Muscle of leg (tissue), 11 donors: ENCODE results near the gene SLC39A3. TPM values are rescaled to one million over a fixed set of nuclear protein-coding genes. Genes with fewer than 3 reads are reported as not detected.

Experiments used
- DNase-seq: peaks from one replicate; pipeline ENCODE4 v3.0.0; 2013
- H3K27ac ChIP-seq: one replicate; pipeline ENCODE4 v1.5.1; 2013; ENCODE audit warnings: mild to moderate bottlenecking, low read length, control low read depth
- H3K27me3 ChIP-seq: one replicate; pipeline ENCODE4 v1.6.1; 2013; ENCODE audit warnings: low read length; ENCODE audit not compliant: control insufficient read depth, insufficient read depth
- H3K36me3 ChIP-seq: one replicate; pipeline ENCODE4 v1.6.1; 2013; ENCODE audit warnings: low read length; ENCODE audit not compliant: control insufficient read depth, insufficient read depth
- H3K4me1 ChIP-seq: one replicate; pipeline ENCODE4 v1.6.1; 2013; ENCODE audit warnings: low read length; ENCODE audit not compliant: control insufficient read depth, insufficient read depth
- H3K4me3 ChIP-seq: one replicate; pipeline ENCODE4 v1.5.1; 2013; ENCODE audit warnings: low read length, control low read depth
- H3K9me3 ChIP-seq: replicated peaks from 2 replicates; pipeline ENCODE4 v1.6.1; 2013; ENCODE audit warnings: low read depth, low read length; ENCODE audit not compliant: control insufficient read depth
- WGBS: methylation state at CpG from one replicate; pipeline ENCODE4 v1.1.5; 2013; ENCODE audit warnings: missing lambda C conversion rate; ENCODE audit not compliant: insufficient coverage; 5-methylcytosine and 5-hydroxymethylcytosine counted together
- polyA plus RNA-seq, 8 donors: library from polyadenylated mRNA; unstranded; fragments of 120-200 nt; gene quantifications; one replicate each; pipeline versions ENCODE4 v1.2.1 to v1.2.3, GENCODE V29; 2013; ENCODE audit warnings: inconsistent platforms in 1 of 8, low replicate concordance in 1 of 8; ENCODE audit not compliant: insufficient read length in 8 of 8, insufficient read depth in 1 of 8
- total RNA-seq: library from RNA; stranded (reverse); fragments of 120-200 nt; gene quantifications from one replicate; pipeline ENCODE4 v1.2.4, GENCODE V29; 2013

SLC39A3 gene
- total and polyA plus RNA-seq, 9 donors, result 12.1 to 18.4 (median 15.4) TPM

DNA sequence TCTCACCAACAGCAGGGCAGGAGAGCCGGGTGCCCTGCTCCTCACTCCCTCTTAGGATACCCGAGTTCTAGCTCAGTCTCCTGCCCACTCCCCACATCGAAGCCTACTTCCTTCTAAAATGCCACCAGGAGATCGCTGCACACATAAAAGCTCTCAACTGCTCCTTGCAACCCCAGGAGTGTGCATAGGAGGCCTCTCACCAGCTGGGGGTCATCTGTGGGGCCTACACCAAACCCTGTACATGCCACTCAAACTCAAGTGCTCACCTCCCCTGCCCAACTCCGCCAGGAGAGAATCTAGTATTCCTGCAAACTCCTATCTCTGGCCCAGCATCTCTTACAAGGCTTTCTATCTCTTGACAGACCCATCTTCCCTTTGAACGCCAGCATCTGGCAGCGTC is 40.5 kb upstream of the SLC39A3 start:
- H3K27ac ChIP-seq, result no peak overlapping the region

GRCh38 chr19:2779121-2779740 is 39.4 kb upstream of the SLC39A3 start:
- peak overlapping the region; percentile 77 for H3K27ac ChIP-seq
- H3K27me3 ChIP-seq, result no peaks in the 10 kb centered on the region
- H3K36me3 ChIP-seq, result peaks cover 16% of the 10 kb centered on the region
- no peak overlapping the region for H3K4me3 ChIP-seq
- H3K9me3 ChIP-seq, result no peaks in the 10 kb centered on the region
- no peak for DNase-seq
- H3K4me1 ChIP-seq, result peaks cover 82% of the 10 kb centered on the region
- 71% methylated on average over 7 of the region's 14 CpGs for WGBS

More for the DNA sequence above, 40.5 kb upstream of the SLC39A3 start:
- Histone ChIP-seq H3K9me3 (no peaks in the 10 kb centered on the region), H3K27me3 (no peaks in the 10 kb centered on the region), H3K4me1 (peaks cover 80% of the 10 kb centered on the region), H3K4me3 (no peak overlapping the region), H3K36me3 (peaks cover 16% of the 10 kb centered on the region)
- no peak for DNase-seq
- WGBS, result 86% methylated on average over 7 of the region's 7 CpGs

GRCh38 chr19:2777952-2778683 is 38.3 kb upstream of the SLC39A3 start:
- no peaks in the 10 kb centered on the region for H3K9me3 ChIP-seq
- WGBS, result 83% methylated on average over 3 of the region's 19 CpGs
- peak; percentile 64 for DNase-seq
- peak overlapping the region; percentile 77 for H3K27ac ChIP-seq
- H3K4me1 ChIP-seq, result peaks cover 82% of the 10 kb centered on the region
- no peaks in the 10 kb centered on the region for H3K27me3 ChIP-seq
- peaks cover 16% of the 10 kb centered on the region for H3K36me3 ChIP-seq
- no peak overlapping the region for H3K4me3 ChIP-seq

DNA sequence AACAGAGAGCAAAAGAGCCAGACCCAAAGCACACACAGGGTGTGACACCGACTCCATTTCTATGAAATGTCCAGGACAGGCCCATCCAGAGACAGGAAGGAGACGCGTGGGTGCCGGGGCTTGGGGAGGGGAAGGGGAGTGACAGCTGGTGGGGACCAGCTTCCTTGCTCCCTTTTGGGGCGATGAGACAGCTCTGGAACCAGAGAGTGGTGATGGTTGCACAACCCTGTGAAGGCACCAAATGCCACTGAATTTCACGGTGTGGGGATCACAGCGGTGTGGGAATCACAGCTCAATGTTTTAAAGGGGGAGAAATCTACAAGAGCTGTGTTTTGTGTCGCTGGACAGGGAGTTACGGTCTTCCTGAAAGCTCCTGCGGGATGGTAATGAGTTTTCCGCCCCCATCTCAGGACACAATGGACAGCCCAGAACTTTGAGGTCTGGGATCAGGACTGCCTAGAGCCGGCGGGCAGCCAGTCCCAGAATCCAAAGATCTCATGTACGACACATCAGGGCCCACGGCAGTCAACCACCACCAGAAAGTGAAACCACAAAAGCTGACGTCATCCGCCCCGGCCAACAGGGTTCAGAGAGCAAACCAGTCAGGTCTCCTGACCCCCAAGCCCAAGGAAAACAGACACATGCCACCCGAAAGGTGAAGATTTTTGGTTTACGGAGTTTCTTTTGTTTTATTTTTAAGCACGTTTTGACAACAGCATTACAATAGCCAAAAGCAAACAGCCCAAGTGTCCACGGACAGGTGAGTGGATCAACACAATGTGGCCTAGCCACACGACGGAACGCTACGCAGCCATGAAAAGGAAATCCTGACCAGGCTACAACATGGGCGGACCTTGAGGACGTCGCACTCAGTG is 36.0 kb upstream of the SLC39A3 start:
- H3K4me1 ChIP-seq, result peaks cover 83% of the 10 kb centered on the region
- peak; percentile 44 for DNase-seq
- peak overlapping the region; percentile 8 for H3K4me3 ChIP-seq

DNA sequence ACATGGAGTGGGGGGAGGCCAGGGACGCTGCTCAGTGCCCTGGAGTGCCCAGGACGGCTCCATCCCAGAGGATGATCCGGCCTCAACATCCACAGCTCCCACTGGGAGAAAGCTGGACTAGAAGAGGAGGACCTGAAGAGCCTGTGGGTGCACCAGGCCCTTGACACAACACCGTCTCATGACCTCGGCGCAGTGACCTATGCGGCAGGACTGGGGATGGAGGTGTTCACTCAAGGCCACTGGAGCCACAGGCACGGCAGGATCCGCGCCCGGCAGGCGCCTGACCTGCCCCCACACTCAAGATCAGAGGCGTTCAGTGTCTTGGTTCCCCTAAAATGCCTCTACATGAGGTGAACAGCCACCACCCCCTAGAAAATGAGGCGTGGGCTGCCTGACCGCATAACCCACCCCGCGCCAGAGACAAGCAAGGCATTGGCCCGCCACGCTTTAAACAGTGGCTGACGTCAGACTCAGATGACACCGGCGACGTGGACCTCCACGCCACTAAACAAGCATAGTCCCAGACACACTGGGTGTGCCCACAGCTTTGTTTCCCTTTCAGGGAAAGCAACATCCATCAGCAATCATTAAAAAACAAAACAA is 35.2 kb upstream of the SLC39A3 start:
- WGBS, result 84% methylated on average over 19 of the region's 24 CpGs
- peaks cover 83% of the 10 kb centered on the region for H3K4me1 ChIP-seq
- peaks cover 16% of the 10 kb centered on the region for H3K36me3 ChIP-seq
- H3K27ac ChIP-seq, result peak overlapping the region; percentile 92
- no peak overlapping the region for H3K4me3 ChIP-seq
- H3K9me3 ChIP-seq, result no peaks in the 10 kb centered on the region
- H3K27me3 ChIP-seq, result no peaks in the 10 kb centered on the region
- no peak for DNase-seq

More for the DNA sequence above, 36.0 kb upstream of the SLC39A3 start:
- peaks cover 16% of the 10 kb centered on the region for H3K36me3 ChIP-seq
- H3K9me3 ChIP-seq, result no peaks in the 10 kb centered on the region
- no peaks in the 10 kb centered on the region for H3K27me3 ChIP-seq
- 75% methylated on average over 22 of the region's 29 CpGs for WGBS
- H3K27ac ChIP-seq, result peak overlapping the region; percentile 92

DNA sequence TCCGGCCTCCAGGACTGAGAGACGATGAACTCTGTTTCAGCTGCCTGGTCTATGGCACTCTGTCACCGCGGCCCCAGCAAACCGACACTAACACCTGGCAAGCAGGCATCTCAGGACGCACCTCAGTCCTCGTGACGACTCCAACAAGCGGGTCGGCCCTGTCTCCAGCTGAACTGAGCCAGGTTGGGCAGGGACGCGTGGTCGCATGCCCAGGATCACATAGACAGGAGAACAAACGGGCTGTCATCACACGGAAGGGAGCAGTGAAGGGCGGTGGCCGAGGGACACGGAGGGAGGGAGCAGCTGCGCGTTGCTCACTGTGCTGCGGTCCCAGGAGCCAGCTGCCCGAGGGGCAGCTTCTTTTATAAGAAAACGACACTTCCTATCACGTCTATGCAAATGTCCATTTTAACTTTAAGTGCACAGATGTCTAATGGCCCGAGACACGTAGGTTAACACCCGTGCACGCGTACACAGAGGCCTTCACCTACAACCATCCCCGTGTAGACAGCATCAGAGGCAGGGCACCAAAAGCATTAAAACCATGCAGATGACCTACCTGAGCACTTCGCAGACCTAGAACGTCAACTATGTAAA is 34.4 kb upstream of the SLC39A3 start:
- no peak for DNase-seq
- Histone ChIP-seq H3K4me1 (peaks cover 85% of the 10 kb centered on the region), H3K27ac (peak overlapping the region; percentile 92), H3K27me3 (no peaks in the 10 kb centered on the region), H3K9me3 (no peaks in the 10 kb centered on the region), H3K36me3 (peaks cover 9% of the 10 kb centered on the region), H3K4me3 (peak overlapping the region; percentile 10)
- 81% methylated on average over 32 of the region's 32 CpGs for WGBS

DNA sequence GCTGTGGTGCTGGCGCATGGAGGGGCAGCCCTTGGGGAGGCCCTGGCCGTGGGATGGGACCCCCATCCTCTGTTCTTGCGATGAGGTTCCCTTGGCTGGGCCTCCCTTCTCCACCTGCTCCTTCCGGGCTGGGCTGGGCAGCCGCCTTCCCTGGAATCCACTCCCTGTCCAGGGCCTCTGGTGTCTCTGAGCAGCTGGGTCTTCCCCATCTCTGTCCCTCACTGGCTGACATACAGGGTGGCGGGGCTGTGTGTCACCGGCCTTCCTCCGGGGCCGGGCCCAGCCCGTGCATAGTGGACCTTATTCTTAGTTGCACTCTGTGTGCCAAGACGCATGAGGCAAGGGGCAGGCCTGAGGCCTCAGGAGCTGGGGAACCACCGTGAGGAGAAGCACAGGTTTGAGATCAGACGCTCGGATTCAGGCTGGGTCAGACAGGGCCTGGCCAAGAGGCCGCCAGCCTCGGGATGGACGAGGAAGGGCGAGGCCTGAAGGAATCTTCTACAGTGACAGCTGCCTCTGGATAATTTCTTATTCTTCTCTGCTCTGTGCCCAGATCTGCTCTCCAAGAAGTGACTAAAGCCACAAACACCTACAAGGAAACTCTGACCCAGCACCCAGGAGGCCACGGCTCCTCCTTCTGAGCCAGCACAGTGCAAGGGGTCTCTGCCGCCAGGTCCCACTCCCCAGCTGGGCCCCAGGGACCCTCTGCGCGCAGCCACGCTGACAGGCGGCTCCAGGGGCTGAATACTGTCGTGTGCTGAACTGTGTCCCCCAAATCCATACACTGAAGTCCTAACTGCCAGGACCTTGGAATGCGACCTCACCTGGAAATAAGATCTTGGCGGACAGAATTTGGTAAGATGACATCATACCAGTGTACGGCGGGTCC is 32.2 kb upstream of the SLC39A3 start:
- 49% methylated on average over 26 of the region's 29 CpGs for WGBS
- peaks cover 67% of the 10 kb centered on the region for H3K4me1 ChIP-seq
- peak overlapping the region; percentile 97 for H3K27ac ChIP-seq
- no peaks in the 10 kb centered on the region for H3K9me3 ChIP-seq
- H3K36me3 ChIP-seq, result peaks cover 18% of the 10 kb centered on the region
- DNase-seq, result peak; percentile 76
- no peaks in the 10 kb centered on the region for H3K27me3 ChIP-seq
- peak overlapping the region; percentile 29 for H3K4me3 ChIP-seq

DNA sequence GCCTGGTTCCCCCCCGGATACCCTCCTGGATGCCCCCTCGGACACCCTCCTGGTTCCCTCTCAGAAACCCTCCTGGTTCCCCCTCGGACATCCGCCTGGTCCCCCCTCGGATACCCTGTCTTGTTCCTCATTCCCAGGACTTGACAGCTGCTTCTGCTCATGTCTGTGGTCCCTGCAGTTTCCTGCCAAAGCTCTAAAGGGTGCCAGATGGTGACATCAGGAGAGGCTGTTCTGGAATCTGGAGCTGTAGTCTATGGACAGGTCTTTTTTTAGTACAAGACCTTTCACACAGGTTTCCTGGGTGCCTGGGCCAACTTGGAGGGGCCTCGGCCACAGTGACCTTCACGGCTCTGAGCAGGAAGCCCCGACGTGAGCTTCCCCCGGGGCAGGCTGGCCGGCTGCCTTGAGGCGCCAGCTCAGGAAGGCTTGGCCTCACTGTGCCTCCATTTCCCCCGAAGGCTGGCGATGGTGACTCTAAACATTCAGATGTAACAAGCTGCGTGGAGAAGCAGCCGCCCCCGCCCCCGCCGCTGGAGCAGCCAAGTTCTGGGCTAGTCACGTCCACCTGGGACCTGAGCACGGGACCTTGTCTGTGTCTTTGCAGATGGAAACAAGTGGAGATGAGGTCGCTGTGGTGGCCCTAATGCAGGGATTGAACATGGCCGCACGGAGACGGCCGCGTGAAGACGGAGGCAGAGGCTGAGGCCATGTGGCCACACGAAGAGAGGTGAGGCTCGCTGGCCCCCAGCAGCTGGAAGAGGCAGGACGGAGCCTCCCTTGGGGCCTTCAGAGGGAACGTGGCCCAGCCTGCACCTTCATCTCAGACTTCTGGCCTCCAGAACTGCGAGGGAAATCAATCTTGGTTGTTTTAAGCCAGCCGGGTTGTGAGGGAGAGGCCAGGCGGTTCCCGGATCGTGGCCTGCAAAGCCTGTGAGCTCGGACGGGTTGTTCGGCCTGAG is 30.5 kb upstream of the SLC39A3 start:
- DNase-seq, result peak; percentile 94
- H3K27ac ChIP-seq, result peak overlapping the region; percentile 97
- WGBS, result 37% methylated on average over 32 of the region's 40 CpGs
- H3K4me1 ChIP-seq, result peaks cover 53% of the 10 kb centered on the region
- H3K27me3 ChIP-seq, result no peaks in the 10 kb centered on the region
- H3K36me3 ChIP-seq, result peaks cover 34% of the 10 kb centered on the region
- no peaks in the 10 kb centered on the region for H3K9me3 ChIP-seq
- no peak overlapping the region for H3K4me3 ChIP-seq
